Stomach (tissue), 4 donors: ENCODE data around the gene CHMP1A.

Source experiments
- CTCF ChIP-seq, 7 experiments: fragments of 450-650 bp in 4 of 7; fragments of 200-600 bp in 3 of 7; sonication (generic) in 3 of 7; IDR thresholded peaks; one replicate each; pipeline ENCODE4 v1.5.1; 2016 to 2019; ENCODE audit warnings: antibody characterized with exemption in 7 of 7, control low read depth in 2 of 7, mild to moderate bottlenecking in 1 of 7
- POLR2A ChIP-seq, 4 donors: fragments of 450-650 bp; IDR thresholded peaks; one replicate each; pipeline ENCODE4 v1.6.1; 2016; ENCODE audit warnings: antibody characterized with exemption in 4 of 4, control low read depth in 2 of 4, mild to moderate bottlenecking in 1 of 4, moderate library complexity in 1 of 4
- POLR2AphosphoS5 ChIP-seq, 3 donors: sonication (generic); formaldehyde crosslinking; IDR thresholded peaks; one replicate each; pipeline ENCODE4 v1.6.1; 2016; ENCODE audit warnings: antibody characterized with exemption in 3 of 3

- TF ChIP-seq POLR2A (IDR thresholded peaks at IDR 0.05) (no peak), CTCF (IDR thresholded peaks at IDR 0.05) (no peak), POLR2AphosphoS5 (IDR thresholded peaks at IDR 0.05) (no peak)
Measured at GRCh38 chr16:89600956-89601355, 56.6 kb downstream of the CHMP1A start.
